Measurements from ENCODE around the gene FOXS1. TPM values are rescaled to one million over a fixed set of nuclear protein-coding genes. Genes with fewer than 3 reads are reported as not detected.
"Not testable (repeated sequence)": the region's sequence is repeated elsewhere in the genome, so short reads cannot be mapped to it uniquely, and the experiment has no call there.

The FOXS1 gene
- total RNA-seq, 1 experiment from 2014 or later, result 0.24 TPM

GRCh38 chr20:31840906-31841816 lies 4.2 kb downstream of the FOXS1 start:
- no peak for DNase-seq (ENCODE audit: low read depth)

- peak; percentile 91 for DNase-seq (ENCODE audit: low read depth)
Observed at GRCh38 chr20:31839782-31840487, 5.5 kb downstream of the FOXS1 start.

GRCh38 chr20:31838646-31839292 lies 6.6 kb downstream of the FOXS1 start:
- peak; percentile 49 for DNase-seq (ENCODE audit: low read depth)

- peak; percentile 82 for DNase-seq (ENCODE audit: low read depth)
Observed at GRCh38 chr20:31837896-31838397, 7.5 kb downstream of the FOXS1 start.

GRCh38 chr20:31836853-31837608 lies 8.4 kb downstream of the FOXS1 start:
- DNase-seq (ENCODE audit: low read depth), result peak; percentile 90

GRCh38 chr20:31835977-31836852 lies 9.2 kb downstream of the FOXS1 start:
- DNase-seq (ENCODE audit: low read depth), result peak; percentile 97

- DNase-seq (ENCODE audit: low read depth), result peak; percentile 36
Observed at GRCh38 chr20:31835554-31835953, 9.8 kb downstream of the FOXS1 start.

GRCh38 chr20:31833931-31834521 lies 11.4 kb downstream of the FOXS1 start:
- DNase-seq (ENCODE audit: low read depth), result no peak

GRCh38 chr20:31833130-31833930 lies 12.1 kb downstream of the FOXS1 start:
- DNase-seq (ENCODE audit: low read depth), result peak; percentile 52

- no peak for DNase-seq (ENCODE audit: low read depth)
Observed at GRCh38 chr20:31831771-31832306, 13.6 kb downstream of the FOXS1 start.

GRCh38 chr20:31831211-31831610 lies 14.2 kb downstream of the FOXS1 start:
- DNase-seq (ENCODE audit: low read depth), result no peak

GRCh38 chr20:31830406-31830981 lies 14.9 kb downstream of the FOXS1 start:
- DNase-seq (ENCODE audit: low read depth), result no peak

- DNase-seq (ENCODE audit: low read depth), result no peak
Observed at GRCh38 chr20:31829731-31830130, 15.7 kb downstream of the FOXS1 start.

- not testable (repeated sequence) for DNase-seq (ENCODE audit: low read depth)
Observed at GRCh38 chr20:31828016-31828415, 17.4 kb downstream of the FOXS1 start.

- no peak for DNase-seq (ENCODE audit: low read depth)
Observed at GRCh38 chr20:31827059-31827458, 18.3 kb downstream of the FOXS1 start.

- no peak for DNase-seq (ENCODE audit: low read depth)
Observed at GRCh38 chr20:31826074-31826473, 19.3 kb downstream of the FOXS1 start.

- DNase-seq (ENCODE audit: low read depth), result no peak
Observed at GRCh38 chr20:31824554-31825313, 20.7 kb downstream of the FOXS1 start.

GRCh38 chr20:31824125-31824485 lies 21.3 kb downstream of the FOXS1 start:
- DNase-seq (ENCODE audit: low read depth), result no peak

Measured in RPMI7951 (cell line).